HUES64 (cell line): ENCODE results near the gene WSB1.

Experiments
- H3K27ac ChIP-seq: 2 replicates; pipeline ENCODE4 v1.7.0; 2013; ENCODE audit warnings: low read depth, low read length, inconsistent platforms
- H3K27me3 ChIP-seq: 2 replicates; pipeline ENCODE4 v1.6.1; 2013; ENCODE audit warnings: mild to moderate bottlenecking, low read length; ENCODE audit not compliant: insufficient read depth
- H3K36me3 ChIP-seq: 2 replicates; pipeline ENCODE4 v1.6.1; 2013; ENCODE audit warnings: mild to moderate bottlenecking, low read length; ENCODE audit not compliant: insufficient read depth
- H3K4me1 ChIP-seq: 2 replicates; pipeline ENCODE4 v1.6.1; 2013; ENCODE audit warnings: mild to moderate bottlenecking, low read length, moderate library complexity; ENCODE audit not compliant: insufficient read depth
- H3K4me3 ChIP-seq: 2 replicates; pipeline ENCODE4 v1.5.1; 2013; ENCODE audit warnings: mild to moderate bottlenecking, low read length, moderate library complexity
- H3K9ac ChIP-seq: 2 replicates; pipeline ENCODE4 v1.6.1; 2013; ENCODE audit warnings: mild to moderate bottlenecking, low read depth, low read length
- H3K9me3 ChIP-seq: 2 replicates; pipeline ENCODE4 v1.6.1; 2013; ENCODE audit warnings: low read depth, low read length; ENCODE audit not compliant: insufficient read depth
- WGBS: fragments of 150-250, 120-280 bp; methylation state at CpG from one replicate; pipeline ENCODE4 v1.1.7; 2013; ENCODE audit warnings: missing lambda C conversion rate; 5-methylcytosine and 5-hydroxymethylcytosine counted together

WSB1 gene

GRCh38 chr17:27363326-27363725 lies 69.4 kb downstream of the WSB1 start:
- WGBS: 96% methylated on average over 2 of the region's 3 CpGs
- H3K27ac ChIP-seq: no peak overlapping the region
- no peaks in the 10 kb centered on the region for H3K36me3 ChIP-seq

More at GRCh38 chr17:27363326-27363725, 69.4 kb downstream of the WSB1 start:
- Histone ChIP-seq H3K4me1 (no peaks in the 10 kb centered on the region), H3K9ac (no peak overlapping the region), H3K4me3 (no peak overlapping the region), H3K27me3 (no peaks in the 10 kb centered on the region), H3K9me3 (no peaks in the 10 kb centered on the region)
